ENCODE data around the gene GAD1. TPM values are rescaled to one million over a fixed set of nuclear protein-coding genes. Genes with fewer than 3 reads are reported as not detected.

Gene GAD1
- polyA plus RNA-seq, result under 1 TPM in 2 of 3 donors, not detected in 1; 0.04 to 0.15 TPM

- 0 to 1% (median 0%) methylated on average over 46 to 49 of the region's 49 CpGs for WGBS, 3 donors
- H3K27ac ChIP-seq (ENCODE audit: low read depth, low read length), result no peak within 1 kb of the TSS
Observed at GRCh38 chr2:170816504-170817092, at the start of gene GAD1. Gene GAD1, plus strand, starts transcription at chr2:170816887. Its CDS starts 1,705 bp downstream, at chr2:170818592.

GRCh38 chr2:170770008-170770605, 46.6 kb upstream of the GAD1 start, which contains the start of gene ERICH2:
Gene ERICH2, plus strand, starts transcription at chr2:170770378. Its CDS starts 304 bp downstream, at chr2:170770682.
- whole genome bisulfite sequencing, 3 donors, result 2 to 5% (median 5%) methylated on average over 13 of the region's 13 CpGs
- no peak within 1 kb of the TSS for H3K27ac ChIP-seq (ENCODE audit: low read depth, low read length)

DNA sequence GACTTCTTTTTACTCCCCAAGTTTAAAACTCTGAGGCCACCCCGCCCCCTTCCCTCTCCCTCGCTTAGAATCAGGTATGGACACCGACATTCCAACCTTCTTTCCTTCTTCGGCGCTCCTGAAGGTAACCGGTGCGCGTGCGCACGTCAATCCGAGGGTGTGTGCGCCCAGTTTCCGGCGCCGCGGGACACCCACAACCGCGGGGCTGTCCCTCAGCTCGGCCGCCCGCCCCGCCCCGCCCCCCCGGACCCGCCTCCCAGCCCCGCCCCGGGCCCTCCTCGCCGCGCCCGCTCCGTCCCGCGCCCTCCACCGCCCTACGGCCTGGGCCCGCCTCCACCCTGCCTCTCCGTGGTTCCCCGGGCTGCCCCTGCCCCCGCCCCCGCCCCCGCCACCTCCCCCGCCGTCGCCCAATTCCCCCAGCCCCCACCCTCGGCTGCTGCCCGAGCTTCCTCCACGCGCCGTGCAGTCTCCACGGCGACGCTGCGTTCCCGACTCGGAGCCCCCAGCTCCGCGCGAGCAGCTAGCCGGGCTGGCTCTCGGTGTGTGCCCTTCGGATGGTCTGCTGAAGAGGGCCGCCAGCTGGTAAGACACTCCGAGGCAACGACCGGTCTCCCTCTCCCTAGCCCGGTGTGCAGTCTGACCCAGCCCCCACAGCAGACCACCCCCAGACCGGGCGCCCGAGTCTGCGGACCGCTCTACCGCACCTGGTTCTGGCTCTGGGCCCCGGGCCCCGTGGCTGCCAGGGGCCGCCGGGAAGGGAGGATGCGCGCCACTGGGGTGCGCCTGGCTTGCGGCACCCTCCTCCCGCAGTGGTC, 45.9 kb upstream of the GAD1 start:
- 0 to 1% (median 1%) methylated on average over 54 to 81 of the region's 82 CpGs for WGBS, 3 donors
- H3K27ac ChIP-seq (ENCODE audit: low read depth, low read length), result no peak overlapping the region

GRCh38 chr2:170771421-170771937, 45.2 kb upstream of the GAD1 start:
- H3K27ac ChIP-seq (ENCODE audit: low read depth, low read length), result no peak overlapping the region
- 9% methylated on average over 15 of the region's 15 CpGs for WGBS, 3 donors

GRCh38 chr2:170772295-170772694, 44.4 kb upstream of the GAD1 start:
- no peak overlapping the region for H3K27ac ChIP-seq (ENCODE audit: low read depth, low read length)

DNA sequence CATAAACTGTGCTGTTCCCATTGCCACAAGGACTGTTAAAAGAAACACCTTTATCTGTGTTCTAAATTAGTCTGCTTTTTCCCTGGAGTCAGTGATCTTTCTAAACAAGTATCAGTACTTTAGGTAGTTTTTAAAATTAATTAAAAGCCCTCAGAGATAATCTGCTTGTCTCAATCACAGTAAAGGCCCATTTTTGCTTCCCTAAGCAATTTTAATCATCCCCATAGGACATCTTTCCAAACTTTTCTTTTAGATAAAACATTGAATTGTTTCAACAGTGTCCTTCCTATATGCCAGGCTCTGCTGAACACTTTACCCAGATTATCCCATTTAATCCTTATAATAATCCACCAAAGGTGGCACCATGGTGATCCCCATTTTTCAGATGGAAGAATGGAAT, 42.6 kb upstream of the GAD1 start:
- H3K27ac ChIP-seq (ENCODE audit: low read depth, low read length), result no peak overlapping the region

GRCh38 chr2:170778900-170779299, 37.8 kb upstream of the GAD1 start:
- no peak overlapping the region for H3K27ac ChIP-seq (ENCODE audit: low read depth, low read length)
- WGBS, 3 donors, result 32 to 68% (median 41%) methylated on average over 2 of the region's 2 CpGs

GRCh38 chr2:170779304-170779703, 37.4 kb upstream of the GAD1 start:
- WGBS, 3 donors, result 74 to 97% (median 95%) methylated on average over 1 of the region's 1 CpG
- no peak overlapping the region for H3K27ac ChIP-seq (ENCODE audit: low read depth, low read length)

- 76 to 92% (median 86%) methylated on average over 2 of the region's 2 CpGs for WGBS, 3 donors
- no peak overlapping the region for H3K27ac ChIP-seq (ENCODE audit: low read depth, low read length)
Observed at GRCh38 chr2:170782673-170783072, 34.0 kb upstream of the GAD1 start.

- no peak overlapping the region for H3K27ac ChIP-seq (ENCODE audit: low read depth, low read length)
- WGBS, 3 donors, result 90 to 100% (median 96%) methylated on average over 1 of the region's 1 CpG
Observed at GRCh38 chr2:170783549-170783948, 33.1 kb upstream of the GAD1 start.

GRCh38 chr2:170798996-170799395, 17.7 kb upstream of the GAD1 start:
- no peak overlapping the region for H3K27ac ChIP-seq (ENCODE audit: low read depth, low read length)

- 77 to 98% (median 85%) methylated on average over 2 of the region's 2 CpGs for WGBS, 3 donors
- H3K27ac ChIP-seq (ENCODE audit: low read depth, low read length), result no peak overlapping the region
Observed at GRCh38 chr2:170806548-170806947, 10.1 kb upstream of the GAD1 start.

- H3K27ac ChIP-seq (ENCODE audit: low read depth, low read length), result no peak overlapping the region
- 3 to 5% (median 4%) methylated on average over 14 of the region's 14 CpGs for WGBS, 3 donors
Observed at GRCh38 chr2:170812710-170813600, 3.7 kb upstream of the GAD1 start.

DNA sequence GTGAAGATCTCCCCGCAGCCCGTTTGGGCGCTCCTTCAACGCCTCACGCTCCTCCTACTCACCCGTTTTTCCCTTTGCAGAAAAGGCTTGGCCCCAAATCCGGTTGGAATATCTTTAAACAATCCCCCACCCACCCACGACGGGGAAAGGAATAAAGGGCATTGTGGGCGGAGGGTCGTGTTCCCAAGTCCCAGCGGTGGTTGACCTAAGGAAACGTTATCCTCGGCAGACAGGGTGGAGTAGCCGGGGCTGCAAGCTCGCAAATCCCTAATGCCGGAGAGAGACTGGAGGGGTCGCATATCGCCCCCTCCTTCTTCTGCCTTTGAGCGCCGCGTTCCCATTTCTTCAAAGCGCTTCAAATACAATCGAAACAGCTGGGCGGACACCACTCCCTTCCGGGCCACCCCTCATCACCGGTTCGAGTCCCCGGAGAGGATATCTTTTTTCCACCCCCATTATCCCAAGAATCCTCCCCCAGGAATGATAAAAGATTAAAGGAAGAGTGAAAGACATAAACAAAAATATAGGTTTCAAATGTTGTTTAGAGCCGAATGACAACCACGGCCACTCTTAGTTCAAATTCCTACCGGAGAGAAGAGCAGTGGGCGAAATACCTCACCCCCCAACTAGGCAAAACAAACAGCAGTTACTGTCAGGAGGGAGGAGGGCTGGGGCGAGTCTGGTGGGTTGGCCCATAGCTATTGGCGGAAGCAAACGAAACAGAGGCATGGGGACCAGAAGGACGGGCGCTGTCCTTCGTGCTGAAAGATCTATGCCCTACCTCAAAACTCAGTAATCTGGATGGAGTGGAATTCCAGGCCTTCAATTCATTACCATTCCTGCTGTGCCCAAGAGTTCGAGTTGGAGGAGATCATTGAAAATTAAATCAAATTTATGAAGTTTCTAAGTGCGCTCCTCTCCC, 2.8 kb upstream of the GAD1 start:
- WGBS, 3 donors, result 4 to 6% (median 5%) methylated on average over 41 of the region's 41 CpGs
- no peak overlapping the region for H3K27ac ChIP-seq (ENCODE audit: low read depth, low read length)

GRCh38 chr2:170814533-170815230, 2.0 kb upstream of the GAD1 start:
- no peak overlapping the region for H3K27ac ChIP-seq (ENCODE audit: low read depth, low read length)
- WGBS, 3 donors, result 12 to 14% (median 13%) methylated on average over 31 of the region's 31 CpGs

GRCh38 chr2:170815311-170815710, 1.4 kb upstream of the GAD1 start:
- H3K27ac ChIP-seq (ENCODE audit: low read depth, low read length), result no peak overlapping the region
- 5 to 6% (median 5%) methylated on average over 19 of the region's 19 CpGs for WGBS, 3 donors

Measured in adipose tissue (tissue), 3 donors.